HG03103 (cell line): ENCODE measurements around the gene KCNT2.
"Not testable (repeated sequence)": the region's sequence is repeated elsewhere in the genome, so short reads cannot be mapped to it uniquely, and the experiment has no call there.

Experiments used
- ATAC-seq: cut with Tn5 transposase; IDR thresholded peaks from one replicate; pipeline ENCODE4 v1.9.1; 2021; ENCODE audit warnings: low read depth; ENCODE audit not compliant: unreplicated experiment

KCNT2 gene

DNA sequence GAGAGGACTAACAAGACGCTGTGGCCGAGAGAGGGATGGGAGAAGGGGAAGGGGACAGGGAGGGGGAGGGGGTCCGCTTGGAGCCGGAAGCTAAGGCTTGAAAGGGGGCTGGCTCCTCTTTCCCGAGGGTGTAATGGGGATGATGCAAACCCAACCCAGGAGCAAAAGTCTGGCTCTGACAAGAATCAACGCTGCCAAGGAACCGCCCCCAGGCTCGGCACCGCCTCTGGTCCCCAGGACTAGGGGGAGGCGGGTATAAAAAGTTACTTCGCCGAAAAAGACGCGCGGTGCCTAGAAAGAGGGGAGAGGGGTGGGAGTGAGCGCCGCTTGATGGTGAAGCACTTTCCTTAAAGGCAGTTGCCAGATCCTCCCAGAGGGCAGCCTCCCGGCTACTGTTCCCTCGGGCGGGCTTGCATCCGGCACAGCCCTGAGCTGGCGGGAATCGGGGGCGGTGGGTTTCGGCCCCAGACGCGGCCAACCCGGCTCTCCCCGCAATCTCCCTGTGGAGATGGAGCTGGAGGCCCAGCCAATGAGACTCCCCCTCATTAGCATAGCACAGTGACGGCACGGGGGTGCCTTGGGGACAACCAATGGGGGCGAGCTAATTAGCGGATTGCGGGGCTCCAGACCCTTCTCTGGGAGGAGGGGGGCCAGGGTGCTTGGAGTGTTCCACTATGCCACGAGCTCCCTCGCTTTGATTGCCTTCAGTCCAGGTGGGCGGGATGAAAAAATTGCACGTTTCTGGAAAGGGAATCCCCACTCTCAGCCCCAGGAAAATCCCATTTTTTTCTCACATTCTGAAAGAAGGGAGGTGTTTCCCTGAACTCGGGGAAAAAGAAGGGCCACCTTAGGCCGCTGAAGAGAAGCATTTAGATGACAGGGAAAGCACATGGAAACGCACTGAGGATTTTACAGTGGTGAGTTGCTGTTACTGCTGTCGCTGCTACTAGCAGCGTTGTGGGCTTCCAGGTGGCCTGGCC lies at the start of gene KCNT2:
KCNT2 (minus strand) TSS at position 51 of the 980 bp plus-strand sequence. CDS start 131 bp downstream, outside the sequence.
- ATAC-seq: no peak

- ATAC-seq: no peak
Measured at GRCh38 chr1:196655494-196655893, 47.3 kb upstream of the KCNT2 start.

- no peak for ATAC-seq
Measured at GRCh38 chr1:196655071-196655470, 46.8 kb upstream of the KCNT2 start.

DNA sequence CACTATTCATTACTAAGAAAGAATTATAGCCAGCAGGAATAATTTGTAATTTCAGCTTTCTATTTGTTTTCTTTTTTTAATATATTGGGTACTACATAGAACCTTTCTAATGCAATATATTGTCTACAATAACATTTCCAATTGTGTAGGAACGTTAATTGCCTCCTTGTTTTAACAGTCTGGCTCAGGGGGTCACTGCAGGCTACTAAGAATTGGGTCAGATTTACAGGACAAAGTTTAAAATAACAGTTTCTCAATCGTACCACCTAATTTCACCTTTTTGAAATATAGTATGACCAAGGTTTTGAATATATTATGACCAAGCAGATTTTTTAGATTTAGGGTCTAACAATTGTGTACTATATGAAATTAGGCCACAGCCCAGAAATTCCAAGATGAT lies 46.0 kb upstream of the KCNT2 start:
- no peak for ATAC-seq

- no peak for ATAC-seq
Measured at GRCh38 chr1:196651637-196652215, 43.5 kb upstream of the KCNT2 start, which contains the start of gene CFH. CFH (plus strand) TSS chr1:196652043; CDS start chr1:196652118, 75 bp downstream.

DNA sequence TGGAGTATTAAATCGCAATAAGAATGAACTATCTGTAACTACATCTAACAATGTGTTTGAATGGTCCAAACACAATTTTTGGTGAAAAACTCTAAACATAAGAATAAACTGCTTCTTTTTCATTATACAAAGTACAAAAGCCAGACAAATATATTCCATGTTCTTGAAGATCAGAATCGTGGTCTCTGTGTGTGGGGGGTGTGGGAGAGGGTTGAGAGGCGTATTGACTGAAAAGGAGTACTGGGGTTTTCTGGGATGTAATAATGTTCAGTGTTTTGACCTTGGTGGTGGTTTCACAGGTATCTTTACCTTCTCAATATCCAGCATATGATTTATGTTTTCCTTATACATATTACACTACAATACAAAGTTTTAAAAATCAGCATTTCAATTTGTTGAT lies 42.8 kb upstream of the KCNT2 start:
- no peak for ATAC-seq

DNA sequence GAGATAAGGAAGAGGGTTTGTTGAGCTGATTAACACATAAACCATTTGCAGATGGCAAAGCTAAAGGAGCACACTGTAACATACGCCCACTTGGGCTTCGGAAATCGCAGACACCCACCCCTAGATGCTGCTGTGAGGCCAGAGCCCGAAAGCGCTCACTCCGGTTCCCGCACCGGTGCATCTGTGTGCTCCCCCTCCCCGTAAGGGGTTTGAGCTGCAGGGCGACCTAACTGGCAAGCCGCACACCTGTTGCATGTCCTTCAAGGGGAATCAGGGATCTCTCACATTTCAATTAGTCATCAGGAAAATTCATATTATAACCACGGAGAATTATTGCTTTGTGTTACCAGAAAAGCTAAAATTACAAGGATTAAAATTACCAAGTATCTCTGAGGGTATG lies 42.2 kb upstream of the KCNT2 start:
- ATAC-seq: no peak

DNA sequence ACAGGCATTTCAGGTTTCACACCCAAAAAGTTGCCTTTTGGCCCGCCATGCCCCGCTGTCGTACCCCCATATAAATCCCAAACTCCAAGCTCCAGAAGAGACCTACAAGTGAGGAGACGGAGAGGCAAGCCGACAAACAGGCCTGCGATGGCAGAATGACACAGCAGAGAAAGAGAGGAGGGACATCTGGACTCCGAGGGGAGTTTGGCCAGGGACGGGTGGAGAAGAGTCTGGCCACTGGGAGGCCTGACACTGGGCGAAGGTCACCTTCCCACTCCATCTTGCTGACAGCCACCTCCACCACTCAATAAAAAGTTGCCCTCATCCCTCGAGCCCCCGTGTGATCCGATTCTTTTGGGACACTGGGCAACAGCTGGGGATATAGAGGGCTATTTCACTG lies 41.8 kb upstream of the KCNT2 start:
- no peak for ATAC-seq

- no peak for ATAC-seq
Measured at GRCh38 chr1:196640976-196641375, 32.7 kb upstream of the KCNT2 start.

DNA sequence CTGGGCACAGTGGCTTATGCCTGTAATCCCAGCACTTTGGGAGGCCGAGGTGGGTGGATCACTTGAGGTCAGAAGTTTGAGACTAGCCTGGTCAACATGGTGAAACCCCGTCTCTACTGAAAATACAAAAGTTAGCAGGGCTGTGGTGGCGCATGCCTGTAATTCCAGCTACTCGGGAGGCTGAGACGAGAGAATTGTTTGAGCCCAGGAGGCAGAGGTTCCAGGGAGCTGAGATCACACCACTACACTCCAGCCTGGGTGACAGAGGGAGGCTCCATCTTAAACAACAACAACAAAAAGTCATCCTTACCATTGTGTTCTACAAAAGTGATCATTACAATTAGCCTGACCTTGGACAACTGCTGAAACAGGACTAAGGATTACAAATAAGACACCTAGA lies 31.1 kb upstream of the KCNT2 start:
- ATAC-seq: not testable (repeated sequence)

DNA sequence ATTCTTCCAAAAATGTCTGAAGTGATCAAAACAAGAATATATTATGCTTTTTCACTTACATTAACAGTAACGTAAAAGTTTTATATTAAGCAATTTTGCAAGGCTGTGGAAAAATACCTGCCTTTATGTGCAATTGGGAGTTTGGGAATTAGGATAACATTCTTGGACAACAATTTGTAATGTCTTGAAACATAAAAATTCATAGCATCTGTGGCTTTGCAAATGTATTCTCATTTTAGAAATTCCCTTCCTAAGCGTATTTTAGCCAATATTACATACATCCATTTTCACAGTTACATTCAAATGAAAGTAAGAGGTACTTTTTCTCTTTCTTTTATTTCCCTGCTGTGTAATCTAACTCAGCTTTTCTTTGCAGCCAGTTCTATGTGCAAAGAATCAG lies 30.2 kb upstream of the KCNT2 start:
- ATAC-seq: no peak

GRCh38 chr1:196637606-196638005 lies 29.4 kb upstream of the KCNT2 start:
- no peak for ATAC-seq

- ATAC-seq: no peak
Measured at GRCh38 chr1:196628838-196629237, 20.6 kb upstream of the KCNT2 start.

DNA sequence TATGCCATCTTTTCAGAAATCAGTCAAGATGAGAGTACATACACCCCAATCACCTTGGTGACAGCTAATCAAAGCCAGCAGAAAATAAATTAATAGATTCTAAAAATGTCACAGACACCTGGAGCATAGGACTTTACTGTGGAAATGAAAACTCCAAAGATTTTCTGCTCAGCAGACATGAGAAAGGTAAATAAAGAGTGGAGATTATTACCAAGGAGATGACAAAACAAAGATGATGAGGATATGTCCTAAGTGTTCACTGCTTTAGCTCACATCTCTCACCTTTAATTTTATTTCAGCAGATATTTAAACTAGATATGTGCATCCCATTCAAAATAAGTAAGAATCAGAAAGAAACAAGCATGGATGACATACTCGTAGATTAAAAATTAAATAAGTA lies 14.8 kb upstream of the KCNT2 start:
- ATAC-seq: no peak

GRCh38 chr1:196619721-196620120 lies 11.5 kb upstream of the KCNT2 start:
- ATAC-seq: no peak

- no peak for ATAC-seq
Measured at GRCh38 chr1:196611873-196612272, 3.6 kb upstream of the KCNT2 start.

GRCh38 chr1:196609370-196609737 lies 1.1 kb upstream of the KCNT2 start:
- no peak for ATAC-seq

DNA sequence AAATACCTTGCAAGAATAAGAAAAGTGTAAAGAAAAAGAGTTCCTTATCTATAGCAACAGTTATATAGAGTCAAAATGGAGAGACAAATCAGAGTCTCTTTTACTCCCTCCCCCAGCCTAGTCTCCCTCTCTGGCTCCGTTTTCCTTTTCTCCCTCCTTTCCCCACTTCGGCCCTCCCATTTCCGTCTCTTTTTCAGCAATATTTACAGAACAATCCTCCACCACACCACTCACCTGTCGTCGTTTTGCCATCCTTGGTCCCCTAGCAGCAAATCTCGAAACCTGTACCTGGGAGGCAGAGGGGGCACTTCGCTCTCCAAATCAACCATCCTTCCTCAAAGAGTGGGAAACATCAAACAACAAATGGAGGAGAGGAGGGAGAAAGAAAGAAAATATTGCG lies 259 bp downstream of the KCNT2 start:
- no peak for ATAC-seq

- no peak for ATAC-seq
Measured at GRCh38 chr1:196603651-196604050, 4.6 kb downstream of the KCNT2 start.

- ATAC-seq: no peak
Measured at GRCh38 chr1:196598942-196599748, 9.1 kb downstream of the KCNT2 start.

DNA sequence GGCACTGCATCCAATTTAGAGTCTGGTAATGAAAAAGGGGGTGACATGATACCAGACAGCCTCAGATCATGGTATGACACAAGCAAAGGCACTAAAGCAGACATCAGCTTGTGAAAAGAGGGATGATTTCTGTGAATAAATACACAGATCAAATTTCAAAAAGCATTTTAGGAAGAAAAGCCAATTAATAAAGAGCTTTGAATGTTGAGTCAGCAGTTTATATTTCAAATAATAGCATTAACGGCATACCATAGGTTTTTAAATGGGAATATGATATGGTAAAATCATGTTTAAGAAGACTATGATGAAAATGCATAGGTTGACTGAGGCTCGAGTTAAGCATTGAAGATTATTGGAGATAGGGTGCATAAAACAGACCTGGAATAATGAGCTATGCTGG lies 13.5 kb downstream of the KCNT2 start:
- ATAC-seq: no peak
